A549 (cell line): ENCODE measurements around the gene INKA2. TPM values are rescaled to one million over a fixed set of nuclear protein-coding genes. Genes with fewer than 3 reads are reported as not detected.

Experiments used
- ATAC-seq, 2 experiments: fragments of 200-7000 bp in 1 of 2; fragments of >200 bp in 1 of 2; cut with Nextera tagmentation in 1 of 2; cut with Tn5 transposase in 1 of 2; 3 replicates each; pipeline versions ENCODE4 v1.8.0 to v1.9.1; 2018 to 2020; ENCODE audit warnings: mild to moderate bottlenecking in 1 of 2, moderate library complexity in 1 of 2
- CTCF ChIA-PET: fragments of 300-600 bp; sonication (Branson Sonifier 250); formaldehyde crosslinking; extraction: SDS; loops from one replicate; lab custom pipeline; 2021; ENCODE audit warnings: antibody characterized with exemption, inconsistent platforms; lab: Yijun Ruan, JAX
- POLR2A ChIA-PET: fragments of 350-600 bp; formaldehyde crosslinking; extraction: SDS; loops from one replicate; lab custom pipeline; 2021; ENCODE audit warnings: antibody characterized with exemption, inconsistent platforms; lab: Yijun Ruan, JAX
- DNase-seq, 2 experiments: peaks; one replicate each; pipeline versions ENCODE4 v3.0.0 to v3.0.0-alpha.2; 2011 to 2016; ENCODE audit warnings: low read depth in 1 of 2, low spot score in 1 of 2
- FAIRE-seq: peaks from 2 replicates; lab custom pipeline; 2011; peaks lifted over from hg19 to GRCh38; lab: Jason Lieb, UNC
- H3K27ac ChIP-seq, 2 experiments: fragments of >200 bp; sonication (Bioruptor Twin); formaldehyde crosslinking; 3 replicates each; pipeline ENCODE4 v1.5.1; 2016 to 2017
- H3K4me1 ChIP-seq: fragments of >200 bp; sonication (Bioruptor Twin); formaldehyde crosslinking; 3 replicates; pipeline ENCODE4 v1.6.1; 2016
- H3K4me2 ChIP-seq: fragments of >200 bp; sonication (Bioruptor Twin); formaldehyde crosslinking; 3 replicates; pipeline ENCODE4 v1.6.1; 2016
- H3K4me3 ChIP-seq: fragments of >200 bp; sonication (Bioruptor Twin); formaldehyde crosslinking; 3 replicates; pipeline ENCODE4 v1.5.1; 2016
- H3K9me3 ChIP-seq: fragments of >200 bp; sonication (Bioruptor Twin); formaldehyde crosslinking; 3 replicates; pipeline ENCODE4 v1.6.1; 2016
- BHLHE40 ChIP-seq: IDR thresholded peaks from 2 replicates; pipeline ENCODE4 v1.6.1; 2012; ENCODE audit warnings: low read depth, low read length, inconsistent platforms
- CBX2 ChIP-seq: fragments of 200-600 bp; sonication (generic); IDR thresholded peaks from 2 replicates; pipeline ENCODE4 v1.6.1; 2016; ENCODE audit warnings: low read depth, mild to moderate bottlenecking, borderline replicate concordance
- CBX8 ChIP-seq: fragments of 200-600 bp; sonication (generic); IDR thresholded peaks from 2 replicates; pipeline ENCODE4 v1.6.1; 2016
- CEBPB ChIP-seq, 2 experiments: fragments of >200 bp in 1 of 2; sonication (Bioruptor Twin) in 1 of 2; formaldehyde crosslinking in 1 of 2; IDR thresholded peaks; 2 replicates each; pipeline ENCODE4 v1.6.1; 2012 to 2016
- CHD2 ChIP-seq: fragments of 150-350 bp; IDR thresholded peaks from 2 replicates; pipeline ENCODE4 v1.6.1; 2014; ENCODE audit warnings: low read length; ENCODE audit not compliant: partially characterized antibody
- EHF ChIP-seq: fragments of 250-450 bp; sonication (Bioruptor Pico); IDR thresholded peaks from 2 replicates; pipeline ENCODE4 v1.5.0; 2020; ENCODE audit warnings: mild to moderate bottlenecking
- EP300 ChIP-seq, 2 experiments: fragments of >200 bp; sonication (Bioruptor Twin); formaldehyde crosslinking; IDR thresholded peaks; 2 replicates in 1 of 2; 3 replicates in 1 of 2; pipeline ENCODE4 v1.6.1; 2016 to 2017
- FOSB ChIP-seq: fragments of 250-450 bp; sonication (Bioruptor Pico); IDR thresholded peaks from 2 replicates; pipeline ENCODE4 v1.5.0; 2020; ENCODE audit warnings: mild to moderate bottlenecking, moderate library complexity
- GATA3 ChIP-seq: IDR thresholded peaks from 2 replicates; pipeline ENCODE4 v1.6.1; 2012; ENCODE audit warnings: borderline replicate concordance
- JUN ChIP-seq, 2 experiments: fragments of >200 bp; sonication (Bioruptor Twin); formaldehyde crosslinking; IDR thresholded peaks; 2 replicates in 1 of 2; 3 replicates in 1 of 2; pipeline ENCODE4 v1.6.1; 2016 to 2017
- MAFK ChIP-seq: fragments of 450-650 bp; IDR thresholded peaks from 2 replicates; pipeline ENCODE4 v1.6.1; 2014; ENCODE audit not compliant: partially characterized antibody
- NFE2L2 ChIP-seq: fragments of 150-350 bp; conservative IDR thresholded peaks from 2 replicates; pipeline ENCODE4 v1.6.1; 2014; ENCODE audit warnings: low read length
- NPAS2 ChIP-seq: fragments of 250-450 bp; sonication (Bioruptor Pico); IDR thresholded peaks from 2 replicates; pipeline ENCODE4 v1.8.0; 2022; ENCODE audit warnings: mild to moderate bottlenecking, moderate library complexity, borderline replicate concordance
- POLR2A ChIP-seq: IDR thresholded peaks from 2 replicates; pipeline ENCODE4 v1.6.1; 2012; ENCODE audit warnings: mild to moderate bottlenecking, low read length
- POLR2AphosphoS2 ChIP-seq: conservative IDR thresholded peaks from 2 replicates; pipeline ENCODE4 v1.6.1; 2012; ENCODE audit warnings: low read length, improper control_type of control experiment, inconsistent platforms
- RAD21 ChIP-seq, 2 experiments: fragments of >200 bp in 1 of 2; sonication (Bioruptor Twin) in 1 of 2; formaldehyde crosslinking in 1 of 2; IDR thresholded peaks in 1 of 2; conservative IDR thresholded peaks in 1 of 2; 2 replicates in 1 of 2; 3 replicates in 1 of 2; pipeline ENCODE4 v1.6.1; 2012 to 2018; ENCODE audit warnings: inconsistent platforms in 1 of 2
- RCOR1 ChIP-seq: fragments of 150-350 bp; IDR thresholded peaks from 2 replicates; pipeline ENCODE4 v1.6.1; 2014; ENCODE audit warnings: antibody characterized with exemption, low read length, low read depth
- RFX5 ChIP-seq: fragments of 450-650 bp; IDR thresholded peaks from 2 replicates; pipeline ENCODE4 v1.7.1; 2014; ENCODE audit warnings: antibody characterized with exemption, mild to moderate bottlenecking, moderate library complexity
- RNF2 ChIP-seq: fragments of 200-600 bp; sonication (generic); IDR thresholded peaks from 2 replicates; pipeline ENCODE4 v1.6.1; 2016; ENCODE audit warnings: low read depth, mild to moderate bottlenecking, antibody characterized with exemption, moderate library complexity, borderline replicate concordance
- SMC3 ChIP-seq: fragments of >200 bp; sonication (Bioruptor Twin); formaldehyde crosslinking; IDR thresholded peaks from 3 replicates; pipeline ENCODE4 v1.6.1; 2018; ENCODE audit warnings: inconsistent platforms
- ZFP36 ChIP-seq: fragments of 450-650 bp; IDR thresholded peaks from 2 replicates; pipeline ENCODE4 v1.6.1; 2014; ENCODE audit warnings: borderline replicate concordance; ENCODE audit not compliant: partially characterized antibody
- ZSCAN20 ChIP-seq: fragments of 250-450 bp; sonication (Bioruptor Pico); IDR thresholded peaks from 2 replicates; pipeline ENCODE4 v1.8.0; 2022; ENCODE audit warnings: mild to moderate bottlenecking, moderate library complexity
- WGBS: methylation state at CpG from one replicate; pipeline ENCODE4 v1.1.6; 2017; ENCODE audit errors: missing lambda C conversion rate; 5-methylcytosine and 5-hydroxymethylcytosine counted together
- polyA plus RNA-seq, 4 experiments: library from polyadenylated mRNA; depleted of rRNA in 3 of 4; stranded (reverse); fragments of >200 nt; fragmentation: RNase III in 1 of 4; extraction: RNeasy Plus Mini Kit Qiagen cat#74134 plus additional on column Dnase treatment in 1 of 4; gene quantifications; 2 replicates in 3 of 4; 3 replicates in 1 of 4; pipeline ENCODE4 v1.2.3, GENCODE V29; 2011 to 2017
- TF ChIP-seq, protein P1 (sequence below): fragments of 150-350 bp; IDR thresholded peaks from 2 replicates; pipeline ENCODE4 v1.6.1; 2014; ENCODE audit warnings: low read depth, mild to moderate bottlenecking, low read length
- TF ChIP-seq, protein P2 (sequence below): fragments of >200 bp; sonication (Bioruptor Twin); formaldehyde crosslinking; IDR thresholded peaks from 3 replicates; pipeline ENCODE4 v1.5.1; 2016

Gene INKA2
- polyA plus RNA-seq, 2 of the 4 experiments (the other 2 are of a cell fraction): 1.2 to 1.3 TPM

DNA sequence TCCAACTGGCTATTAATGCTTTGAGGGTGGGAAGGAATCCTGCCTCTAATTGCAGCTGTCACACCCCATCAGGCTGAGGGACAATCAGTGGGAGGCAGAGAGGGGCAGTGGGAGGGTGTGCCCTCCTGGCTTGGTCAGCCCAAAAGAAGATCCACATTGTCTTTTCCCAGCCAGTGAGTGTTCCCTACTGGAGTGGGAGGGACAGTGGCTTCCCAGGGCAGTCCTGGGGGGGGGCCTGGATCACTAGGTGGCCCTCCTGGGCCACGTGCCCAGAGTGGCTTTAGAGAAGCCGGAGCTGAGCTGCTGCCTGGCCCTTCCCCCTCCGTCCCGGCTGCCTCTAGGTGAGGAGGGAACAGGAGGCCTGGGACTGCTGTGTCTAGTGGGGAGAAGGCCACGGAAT is 14.0 kb downstream of the INKA2 start:
- H3K27ac ChIP-seq: no peak overlapping the region
- TF ChIP-seq GATA3 (no peak), NPAS2 (no peak)
- 67% methylated on average over 1 of the region's 5 CpGs for WGBS
- DNase-seq (no peak), FAIRE-seq (no peak), ATAC-seq (no peak)
- CTCF ChIA-PET: interaction anchor here (0.8 to 1.5 kb wide), 3 partner anchors 10 to 45 kb away, joined by 3 to 7 read pairs (median 3); no protein-coding TSS in a partner anchor
- no peaks in the 10 kb centered on the region for H3K9me3 ChIP-seq
- peaks cover 4% of the 10 kb centered on the region; the same call in 1 of the 3 replicates for H3K4me1 ChIP-seq
- POLR2A ChIA-PET: no interaction called here
- H3K4me3 ChIP-seq: no peak overlapping the region
- H3K4me2 ChIP-seq: no peak overlapping the region

DNA sequence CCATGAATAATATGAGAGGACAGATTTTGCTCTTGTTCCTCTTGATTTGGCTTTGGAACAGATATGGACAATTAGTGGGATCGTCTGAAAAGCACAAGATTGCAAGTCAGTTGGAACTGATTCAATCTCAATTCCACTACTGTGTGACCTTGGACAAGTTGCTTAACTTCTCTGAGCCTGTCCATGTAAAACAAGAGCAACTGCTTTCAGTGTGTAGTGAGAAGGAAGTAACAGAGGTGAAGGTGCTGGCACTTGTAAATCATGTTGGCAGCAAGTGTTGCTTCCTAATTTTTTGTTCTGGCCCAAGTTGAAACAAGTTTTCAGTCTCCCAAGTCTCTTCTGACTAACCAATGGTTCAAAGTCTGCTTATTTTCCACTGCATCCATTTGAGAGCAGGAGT is 15.3 kb downstream of the INKA2 start:
- CTCF ChIA-PET: interaction anchor here (0.6 kb wide), 1 partner anchor 645 kb away, joined by 3 read pairs; no protein-coding TSS in a partner anchor
- POLR2A ChIA-PET: no interaction called here
- ATAC-seq (no peak), DNase-seq (no peak), FAIRE-seq (no peak)
- WGBS: 25% methylated on average over 1 of the region's 1 CpG
- Histone ChIP-seq H3K27ac (no peak overlapping the region), H3K4me3 (no peak overlapping the region), H3K4me1 (peaks cover 4% of the 10 kb centered on the region; the same call in 1 of the 3 replicates), H3K9me3 (no peaks in the 10 kb centered on the region), H3K4me2 (no peak overlapping the region)
- TF ChIP-seq, protein P1, sequence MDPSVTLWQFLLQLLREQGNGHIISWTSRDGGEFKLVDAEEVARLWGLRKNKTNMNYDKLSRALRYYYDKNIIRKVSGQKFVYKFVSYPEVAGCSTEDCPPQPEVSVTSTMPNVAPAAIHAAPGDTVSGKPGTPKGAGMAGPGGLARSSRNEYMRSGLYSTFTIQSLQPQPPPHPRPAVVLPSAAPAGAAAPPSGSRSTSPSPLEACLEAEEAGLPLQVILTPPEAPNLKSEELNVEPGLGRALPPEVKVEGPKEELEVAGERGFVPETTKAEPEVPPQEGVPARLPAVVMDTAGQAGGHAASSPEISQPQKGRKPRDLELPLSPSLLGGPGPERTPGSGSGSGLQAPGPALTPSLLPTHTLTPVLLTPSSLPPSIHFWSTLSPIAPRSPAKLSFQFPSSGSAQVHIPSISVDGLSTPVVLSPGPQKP: no peak
- no peak for TF ChIP-seq RCOR1
- TF ChIP-seq RFX5: no peak
- no peak for TF ChIP-seq NFE2L2
- TF ChIP-seq EHF (CRISPR knock-in tag): no peak
- TF ChIP-seq, protein P2, sequence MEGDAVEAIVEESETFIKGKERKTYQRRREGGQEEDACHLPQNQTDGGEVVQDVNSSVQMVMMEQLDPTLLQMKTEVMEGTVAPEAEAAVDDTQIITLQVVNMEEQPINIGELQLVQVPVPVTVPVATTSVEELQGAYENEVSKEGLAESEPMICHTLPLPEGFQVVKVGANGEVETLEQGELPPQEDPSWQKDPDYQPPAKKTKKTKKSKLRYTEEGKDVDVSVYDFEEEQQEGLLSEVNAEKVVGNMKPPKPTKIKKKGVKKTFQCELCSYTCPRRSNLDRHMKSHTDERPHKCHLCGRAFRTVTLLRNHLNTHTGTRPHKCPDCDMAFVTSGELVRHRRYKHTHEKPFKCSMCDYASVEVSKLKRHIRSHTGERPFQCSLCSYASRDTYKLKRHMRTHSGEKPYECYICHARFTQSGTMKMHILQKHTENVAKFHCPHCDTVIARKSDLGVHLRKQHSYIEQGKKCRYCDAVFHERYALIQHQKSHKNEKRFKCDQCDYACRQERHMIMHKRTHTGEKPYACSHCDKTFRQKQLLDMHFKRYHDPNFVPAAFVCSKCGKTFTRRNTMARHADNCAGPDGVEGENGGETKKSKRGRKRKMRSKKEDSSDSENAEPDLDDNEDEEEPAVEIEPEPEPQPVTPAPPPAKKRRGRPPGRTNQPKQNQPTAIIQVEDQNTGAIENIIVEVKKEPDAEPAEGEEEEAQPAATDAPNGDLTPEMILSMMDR: no peak
- TF ChIP-seq POLR2AphosphoS2: no peak
- no peak for TF ChIP-seq MAFK

DNA sequence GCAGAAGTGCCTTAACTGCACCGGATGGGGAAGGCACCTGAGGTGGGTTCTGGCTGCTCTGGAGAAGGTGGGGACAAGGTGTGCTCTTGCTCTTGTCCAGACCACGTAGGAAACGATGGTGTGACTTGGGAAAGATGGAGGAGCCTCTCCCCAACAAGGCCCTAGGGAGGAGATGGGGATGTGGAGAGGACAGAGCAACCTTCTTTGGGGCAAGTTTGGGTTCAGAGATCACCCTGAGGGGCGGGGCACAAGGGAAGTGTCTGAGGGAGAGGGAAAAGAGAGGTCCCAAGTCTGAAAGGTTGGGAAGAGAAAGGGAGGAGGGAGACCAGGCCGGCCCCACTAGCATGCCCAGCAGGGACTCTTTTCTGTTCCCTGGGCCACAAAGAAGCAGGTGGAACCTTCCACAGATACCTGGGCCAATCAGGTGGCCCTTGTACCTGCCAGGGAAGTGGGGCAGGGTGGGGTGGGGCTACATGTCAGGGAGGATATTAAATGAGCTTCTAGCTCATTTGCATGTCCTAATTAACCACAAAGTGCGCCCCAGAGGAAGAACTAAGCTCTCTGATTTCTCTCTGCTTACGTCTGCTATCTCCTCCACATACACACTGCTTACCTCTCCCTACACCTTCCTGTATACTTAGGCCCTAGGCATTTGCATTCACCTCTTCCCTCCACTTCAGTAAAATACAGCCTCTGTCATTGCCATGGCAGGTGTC is 15.9 kb downstream of the INKA2 start:
- WGBS: 76% methylated on average over 7 of the region's 7 CpGs
- no peak overlapping the region for H3K4me2 ChIP-seq
- no peaks in the 10 kb centered on the region for H3K9me3 ChIP-seq
- DNase-seq: no peak
- H3K4me1 ChIP-seq: peaks cover 4% of the 10 kb centered on the region; the same call in 1 of the 3 replicates
- H3K27ac ChIP-seq: no peak overlapping the region
- no peak for FAIRE-seq
- no peak for TF ChIP-seq ZFP36
- TF ChIP-seq MAFK: no peak
- no peak for TF ChIP-seq JUN (IDR thresholded peaks at IDR 0.05)
- TF ChIP-seq BHLHE40: no peak
- no peak for TF ChIP-seq POLR2A
- TF ChIP-seq EP300 (IDR thresholded peaks at IDR 0.05): no peak
- no peak for TF ChIP-seq RAD21 (conservative IDR thresholded peaks at IDR 0.05 in 1 of 2, IDR thresholded peaks at IDR 0.05 in 1 of 2)
- TF ChIP-seq RFX5: no peak
- TF ChIP-seq NFE2L2: no peak
- no peak for TF ChIP-seq CBX8
- TF ChIP-seq CEBPB (IDR thresholded peaks at IDR 0.05): no peak
- no peak for TF ChIP-seq CHD2
- no peak for TF ChIP-seq POLR2AphosphoS2
- TF ChIP-seq ZSCAN20 (CRISPR knock-in tag): no peak
- TF ChIP-seq RNF2: no peak
- TF ChIP-seq FOSB (CRISPR knock-in tag): no peak
- no peak for TF ChIP-seq CBX2
- no peak for TF ChIP-seq SMC3
- TF ChIP-seq, protein P2: no peak
- TF ChIP-seq, all 56 proteins: peak for 0
- POLR2A ChIA-PET: no interaction called here
- ATAC-seq: no peak
- H3K4me3 ChIP-seq: no peak overlapping the region
- CTCF ChIA-PET: no interaction called here
